HG02763 (cell line): ENCODE data around the gene MCRS1.
"Not testable (repeated sequence)": the region's sequence is repeated elsewhere in the genome, so short reads cannot be mapped to it uniquely, and the experiment has no call there.

Experiments
- ATAC-seq: cut with Tn5 transposase; IDR thresholded peaks from one replicate; pipeline ENCODE4 v1.9.1; 2021; ENCODE audit warnings: mild to moderate bottlenecking, moderate library complexity; ENCODE audit not compliant: unreplicated experiment

Gene MCRS1

DNA sequence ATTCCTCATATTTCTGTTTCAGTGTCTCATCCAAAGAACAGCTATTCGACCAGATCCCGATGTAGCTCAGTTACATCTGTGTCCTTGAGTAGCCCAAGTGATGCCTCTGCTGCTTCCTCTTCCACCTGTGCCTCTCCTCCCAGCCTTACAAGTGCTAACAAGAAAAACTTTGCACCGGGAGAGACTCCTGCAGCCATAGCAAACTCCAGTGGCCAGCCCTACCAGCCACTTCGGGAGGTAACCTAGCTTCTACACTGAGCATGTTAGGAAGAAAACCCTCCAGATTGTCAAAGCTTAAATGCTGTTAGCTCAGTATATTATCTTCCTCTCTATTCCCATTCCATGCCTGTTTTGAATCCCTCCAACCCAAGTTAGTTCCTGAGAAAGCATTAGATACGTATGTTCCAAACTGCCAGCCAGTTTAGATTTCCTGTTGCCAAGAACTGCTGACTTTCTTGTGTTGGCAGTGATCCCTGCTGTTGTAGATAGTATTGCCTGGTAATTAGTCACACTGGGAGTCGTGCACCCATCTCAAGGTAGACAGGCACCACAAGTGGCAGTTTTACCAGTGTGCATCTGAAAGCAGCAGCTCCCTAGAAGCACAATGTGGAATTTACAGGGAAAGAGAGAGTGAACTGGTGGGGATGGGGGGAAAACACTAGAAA lies 43.1 kb downstream of the MCRS1 start:
- no peak for ATAC-seq

DNA sequence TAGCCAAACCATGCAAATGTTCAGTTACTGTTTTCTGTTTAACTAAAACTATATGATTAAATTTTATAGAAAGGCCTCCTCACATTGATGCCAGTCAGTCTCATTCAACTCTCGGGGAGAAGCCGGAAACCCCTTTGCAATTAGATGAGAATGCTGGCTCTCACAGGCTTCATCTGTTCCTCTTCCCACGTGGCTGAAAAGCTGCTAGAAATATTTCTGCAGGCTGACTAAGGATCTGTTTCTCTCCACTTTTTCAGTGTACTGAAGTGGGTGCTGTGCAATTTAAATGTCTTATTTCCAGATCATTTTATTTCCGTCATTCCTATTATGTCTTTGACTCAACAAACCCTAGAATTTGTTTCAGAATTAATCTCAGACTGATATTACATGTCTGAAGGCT lies 46.6 kb downstream of the MCRS1 start:
- no peak for ATAC-seq

DNA sequence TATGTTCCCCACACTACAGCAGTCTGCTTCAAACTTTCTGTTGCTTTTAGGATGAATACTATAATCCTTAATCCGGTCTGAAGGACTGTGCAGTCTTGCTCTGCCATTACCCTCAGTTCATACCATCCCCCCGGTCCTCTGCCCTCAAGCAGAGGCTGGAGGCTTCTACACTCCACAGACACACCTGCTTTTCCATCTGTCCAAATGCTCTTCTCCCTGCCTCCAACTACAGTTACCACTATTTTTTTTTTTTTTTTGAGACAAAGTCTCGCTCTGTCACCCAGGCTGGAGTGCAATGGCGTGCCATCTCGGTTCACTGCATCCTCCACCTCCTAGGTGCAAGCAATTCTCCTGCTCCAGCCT lies 48.4 kb downstream of the MCRS1 start:
- no peak for ATAC-seq

DNA sequence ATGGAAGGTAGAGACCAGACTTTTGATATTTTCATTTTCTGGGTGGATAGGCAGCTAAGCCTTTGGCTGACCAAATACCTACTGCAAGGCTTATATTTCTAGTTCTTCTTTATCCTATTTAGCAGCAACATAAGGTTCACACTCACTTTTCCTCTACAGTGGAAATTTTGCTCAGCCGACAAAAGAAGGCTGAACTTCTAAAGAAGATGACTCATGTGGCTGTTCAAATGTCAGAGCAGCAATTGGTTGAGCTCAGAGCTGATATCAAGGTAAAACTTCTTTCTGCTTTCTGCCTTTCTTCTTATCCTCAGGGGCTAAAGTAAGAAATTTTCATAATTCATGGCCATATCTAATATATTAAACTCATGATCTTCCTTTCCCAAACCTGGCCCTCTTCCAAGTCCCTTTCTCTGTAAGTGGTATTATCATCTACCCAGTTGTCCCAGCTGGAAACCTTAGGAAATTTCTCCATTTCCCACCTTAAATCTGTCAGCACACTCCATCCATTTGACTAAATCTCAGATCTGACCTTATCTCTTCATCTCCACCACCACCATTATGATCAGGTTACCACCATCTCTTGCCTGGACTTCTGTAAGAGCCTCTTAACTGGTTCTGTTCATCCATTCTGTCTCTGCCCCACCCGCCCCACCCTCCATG lies 48.9 kb downstream of the MCRS1 start:
- ATAC-seq = no peak

DNA sequence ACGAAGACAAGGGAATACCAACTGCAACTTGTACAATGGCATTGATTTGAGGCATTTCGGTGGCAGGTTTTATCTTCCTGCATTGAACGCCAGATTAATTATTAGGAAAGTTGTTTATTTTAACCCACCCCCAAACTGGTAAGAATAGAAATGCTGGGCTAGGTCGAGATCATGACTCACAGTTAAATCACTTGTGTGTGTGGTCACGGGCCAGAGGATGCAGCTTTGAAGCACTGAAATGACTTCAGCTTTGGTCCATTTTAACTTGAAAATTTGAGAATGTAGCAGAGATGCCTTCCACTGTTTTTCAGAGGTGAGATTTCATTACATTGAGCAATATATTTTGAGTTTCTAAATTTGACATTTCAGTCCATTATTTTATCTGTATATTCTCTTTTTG lies 52.7 kb downstream of the MCRS1 start:
- ATAC-seq = no peak

DNA sequence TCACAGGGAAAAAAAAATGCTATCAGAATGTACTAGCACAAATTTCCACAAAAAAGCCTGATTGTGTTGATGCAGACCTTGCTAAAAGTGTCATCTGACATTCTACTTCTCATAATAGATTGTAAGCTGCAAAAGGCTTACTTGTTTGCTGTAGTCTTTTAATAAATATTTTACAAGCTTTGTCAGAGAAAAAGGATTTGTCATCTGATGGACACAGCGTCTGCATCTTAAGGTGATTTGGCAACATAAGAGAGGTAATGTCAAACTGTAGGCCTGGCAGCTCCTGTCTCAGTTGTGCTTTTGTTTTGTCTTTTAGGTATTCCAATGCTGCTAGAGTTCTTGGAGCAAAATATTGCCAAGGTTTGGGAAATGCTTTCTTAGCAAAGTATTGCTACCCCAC lies 55.4 kb downstream of the MCRS1 start:
- no peak for ATAC-seq

DNA sequence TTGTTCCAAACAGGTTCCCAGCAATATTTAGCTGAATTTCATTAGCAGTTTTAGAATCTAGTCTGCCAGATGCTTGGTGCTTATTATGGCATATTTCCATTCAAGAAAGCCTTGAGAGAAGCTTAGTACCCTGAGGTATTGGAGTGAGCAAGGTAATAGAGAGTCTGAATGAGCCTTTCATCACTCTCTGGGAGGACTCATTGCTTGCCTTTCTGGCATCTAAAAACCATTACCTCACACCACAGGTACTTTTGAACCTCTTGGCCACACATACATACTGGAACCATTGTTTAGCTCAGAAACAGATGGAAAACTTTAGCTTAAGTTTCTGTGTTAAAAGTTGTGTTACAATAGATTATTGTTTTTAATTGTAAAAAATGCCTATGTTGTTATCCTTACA lies 56.5 kb downstream of the MCRS1 start:
- no peak for ATAC-seq

DNA sequence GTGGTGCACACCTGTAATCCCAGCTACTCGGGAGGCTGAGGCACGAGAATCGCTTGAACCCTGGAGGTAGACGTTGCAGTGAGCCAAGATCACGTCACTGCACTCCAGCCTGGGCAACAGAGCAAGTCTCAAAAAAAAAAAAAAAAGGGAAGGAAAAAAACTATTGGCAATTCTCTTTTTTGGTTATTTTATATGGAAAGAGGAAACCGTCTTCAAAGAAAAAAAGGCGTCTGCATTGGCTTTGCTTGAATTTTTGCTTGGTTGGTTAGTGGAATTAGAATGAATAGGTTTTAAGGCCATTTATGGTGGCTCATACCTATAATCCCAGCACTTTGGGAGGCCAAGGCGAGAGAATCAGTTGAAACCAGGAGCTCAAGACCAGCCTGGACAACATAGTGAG lies 58.3 kb downstream of the MCRS1 start:
- not testable (repeated sequence) for ATAC-seq
